ENCODE measurements around the gene DCAF4L1. TPM values are rescaled to one million over a fixed set of nuclear protein-coding genes. Genes with fewer than 3 reads are reported as not detected.

Gene DCAF4L1
- total and polyA plus RNA-seq, 3 donors from 2014 or later, result 33.6 to 65.3 (median 57.9) TPM

GRCh38 chr4:41934901-41935651 is 46.5 kb upstream of the DCAF4L1 start, which contains the start of gene TMEM33:
Gene TMEM33, plus strand, starts transcription at chr4:41935429. Its CDS starts 56 bp downstream, at chr4:41935485.
- peaks cover 12% of the 10 kb centered on the region for H3K4me1 ChIP-seq
- H3K27me3 ChIP-seq, result no peaks in the 10 kb centered on the region
- no peaks in the 10 kb centered on the region for H3K9me3 ChIP-seq
- TF ChIP-seq, protein P1, sequence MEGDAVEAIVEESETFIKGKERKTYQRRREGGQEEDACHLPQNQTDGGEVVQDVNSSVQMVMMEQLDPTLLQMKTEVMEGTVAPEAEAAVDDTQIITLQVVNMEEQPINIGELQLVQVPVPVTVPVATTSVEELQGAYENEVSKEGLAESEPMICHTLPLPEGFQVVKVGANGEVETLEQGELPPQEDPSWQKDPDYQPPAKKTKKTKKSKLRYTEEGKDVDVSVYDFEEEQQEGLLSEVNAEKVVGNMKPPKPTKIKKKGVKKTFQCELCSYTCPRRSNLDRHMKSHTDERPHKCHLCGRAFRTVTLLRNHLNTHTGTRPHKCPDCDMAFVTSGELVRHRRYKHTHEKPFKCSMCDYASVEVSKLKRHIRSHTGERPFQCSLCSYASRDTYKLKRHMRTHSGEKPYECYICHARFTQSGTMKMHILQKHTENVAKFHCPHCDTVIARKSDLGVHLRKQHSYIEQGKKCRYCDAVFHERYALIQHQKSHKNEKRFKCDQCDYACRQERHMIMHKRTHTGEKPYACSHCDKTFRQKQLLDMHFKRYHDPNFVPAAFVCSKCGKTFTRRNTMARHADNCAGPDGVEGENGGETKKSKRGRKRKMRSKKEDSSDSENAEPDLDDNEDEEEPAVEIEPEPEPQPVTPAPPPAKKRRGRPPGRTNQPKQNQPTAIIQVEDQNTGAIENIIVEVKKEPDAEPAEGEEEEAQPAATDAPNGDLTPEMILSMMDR (IDR thresholded peaks at IDR 0.05), result no peak
- no peak for TF ChIP-seq POLR2A (IDR thresholded peaks at IDR 0.05)
- no peaks in the 10 kb centered on the region for H3K36me3 ChIP-seq (ENCODE audit: low read depth, missing control alignments)
- DNase-seq, result peak; percentile 93
- intact Hi-C loops (cut with DNase I; ENCODE audit: low total_unique reads), result no loop called here
- WGBS, 2 donors, result 1 to 4% methylated on average over 17 to 49 of the region's 49 CpGs
- H3K27ac ChIP-seq, result peak within 1 kb of the TSS; percentile 66 to 81
- H3K4me3 ChIP-seq, result peak within 1 kb of the TSS; percentile 85 to 98

DNA sequence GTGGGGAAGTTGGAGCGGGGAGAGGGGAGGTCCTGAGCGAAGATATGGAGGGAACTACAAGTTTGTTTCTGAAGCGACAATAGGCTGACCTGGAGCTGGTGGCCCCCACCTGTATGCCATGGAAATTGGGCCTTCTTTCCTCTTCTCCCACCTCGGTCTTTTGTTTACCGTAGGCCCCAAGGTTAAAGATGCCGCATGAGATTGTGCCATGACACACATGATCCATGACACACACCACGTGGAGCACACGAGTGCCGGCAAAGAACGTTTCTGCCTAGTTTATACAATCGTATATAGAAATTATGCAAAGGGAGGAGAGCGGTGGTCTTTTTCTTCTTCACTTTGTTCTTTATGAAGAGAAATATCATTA is 45.9 kb upstream of the DCAF4L1 start:
- no peaks in the 10 kb centered on the region for H3K27me3 ChIP-seq
- WGBS, 2 donors, result 1% methylated on average over 12 of the region's 12 CpGs
- peak overlapping the region; percentile 85 to 98 for H3K4me3 ChIP-seq
- no peaks in the 10 kb centered on the region for H3K36me3 ChIP-seq (ENCODE audit: low read depth, missing control alignments)
- peak overlapping the region; percentile 66 to 81 for H3K27ac ChIP-seq
- TF ChIP-seq, protein P1 (IDR thresholded peaks at IDR 0.05), result no peak
- no peak for TF ChIP-seq POLR2A (IDR thresholded peaks at IDR 0.05)
- intact Hi-C loops (cut with DNase I; ENCODE audit: low total_unique reads), result no loop called here
- peaks cover 12% of the 10 kb centered on the region for H3K4me1 ChIP-seq
- no peaks in the 10 kb centered on the region for H3K9me3 ChIP-seq
- DNase-seq, result no peak

DNA sequence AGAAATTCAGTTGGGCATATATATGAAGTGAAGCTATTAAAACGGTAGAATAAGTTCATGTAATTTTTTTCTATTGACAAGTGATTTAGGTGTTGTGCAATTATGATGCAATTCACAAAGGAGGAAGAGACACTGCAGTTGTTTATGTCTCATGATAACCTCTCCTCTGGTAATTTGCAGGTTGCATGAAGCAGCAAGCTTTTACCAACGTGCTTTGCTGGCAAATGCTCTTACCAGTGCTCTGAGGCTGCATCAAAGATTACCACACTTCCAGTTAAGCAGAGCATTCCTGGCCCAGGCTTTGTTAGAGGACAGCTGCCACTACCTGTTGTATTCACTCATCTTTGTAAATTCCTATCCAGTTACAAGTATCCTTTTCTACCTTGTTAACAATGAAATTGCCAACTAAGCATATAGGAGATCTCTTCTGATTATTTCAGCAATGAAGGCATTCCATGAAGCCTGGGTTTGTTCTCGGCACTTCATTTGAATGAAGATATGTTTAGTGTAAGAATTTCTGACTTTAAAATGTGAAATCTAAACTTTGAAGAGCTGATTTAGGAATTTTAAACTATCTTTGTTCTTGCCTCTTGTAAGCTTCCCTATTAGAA is 42.4 kb upstream of the DCAF4L1 start:
- DNase-seq, result no peak
- no peaks in the 10 kb centered on the region for H3K36me3 ChIP-seq (ENCODE audit: low read depth, missing control alignments)
- intact Hi-C loops (cut with DNase I; ENCODE audit: low total_unique reads), result no loop called here

DNA sequence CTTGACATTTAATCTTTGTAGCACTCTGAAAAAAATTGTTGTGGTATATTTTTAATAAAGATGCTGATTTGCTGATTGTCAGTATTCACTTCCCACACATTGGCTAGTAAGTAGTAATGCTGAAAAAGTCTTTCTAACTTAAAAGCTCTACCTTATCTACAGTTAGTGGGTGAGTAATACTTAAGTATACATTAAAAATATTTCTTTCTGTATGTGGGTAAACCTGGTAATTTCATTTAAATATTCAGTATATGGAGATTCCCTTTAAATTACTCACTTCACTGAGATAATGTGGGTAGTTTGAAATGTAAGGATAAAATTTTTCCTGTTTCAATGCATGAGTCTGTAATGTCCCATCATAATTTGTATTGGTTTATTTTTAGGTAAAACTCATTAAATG is 40.7 kb upstream of the DCAF4L1 start:
- H3K4me1 ChIP-seq, result peaks cover 12% of the 10 kb centered on the region

More for the DNA sequence above, 42.4 kb upstream of the DCAF4L1 start:
- Histone ChIP-seq H3K27me3 (no peaks in the 10 kb centered on the region), H3K4me1 (peaks cover 12% of the 10 kb centered on the region), H3K4me3 (no peak overlapping the region), H3K27ac (no peak overlapping the region), H3K9me3 (no peaks in the 10 kb centered on the region)
- TF ChIP-seq, protein P1 (IDR thresholded peaks at IDR 0.05), result no peak
- no peak for TF ChIP-seq POLR2A (IDR thresholded peaks at IDR 0.05)
- WGBS, 2 donors, result 67 to 70% methylated on average over 3 of the region's 3 CpGs

More for the DNA sequence above, 40.7 kb upstream of the DCAF4L1 start:
- intact Hi-C loops (cut with DNase I; ENCODE audit: low total_unique reads), result no loop called here
- Histone ChIP-seq H3K4me3 (no peak overlapping the region), H3K36me3 (ENCODE audit: low read depth, missing control alignments) (no peaks in the 10 kb centered on the region), H3K27me3 (no peaks in the 10 kb centered on the region), H3K27ac (no peak overlapping the region), H3K9me3 (no peaks in the 10 kb centered on the region)
- TF ChIP-seq, protein P1 (IDR thresholded peaks at IDR 0.05), result no peak
- no peak for TF ChIP-seq POLR2A (IDR thresholded peaks at IDR 0.05)
- DNase-seq, result no peak
